H1 (cell line): ENCODE measurements around the gene DICER1. TPM values are rescaled to one million over a fixed set of nuclear protein-coding genes. Genes with fewer than 3 reads are reported as not detected.

ENCODE experiments used
- ATF2 ChIP-seq: IDR thresholded peaks from 2 replicates; pipeline ENCODE4 v1.6.1; 2012; ENCODE audit warnings: low read length, inconsistent platforms
- polyA plus RNA-seq, 7 experiments: library from polyadenylated mRNA; depleted of rRNA in 3 of 7; stranded (reverse) in 5 of 7; unstranded in 2 of 7; fragments of >200 nt in 5 of 7; fragments of 200-250 nt in 2 of 7; gene quantifications; 1 replicate in 5 of 7; 2 replicates in 1 of 7; 4 replicates in 1 of 7; pipeline versions ENCODE4 v1.2.1 to v1.2.3, GENCODE V29; 2011 to 2013; ENCODE audit warnings: missing spikeins in 2 of 7, mixed read lengths in 2 of 7
- total RNA-seq: library from RNA; stranded (reverse); fragmentation: NEBNext Ultra II Directional; extraction: Animal tissue kit (Norgen Biotek cat#: 25700); gene quantifications from 2 replicates; pipeline ENCODE4 v1.2.1, GENCODE V29; 2021

Gene DICER1
- total and polyA plus RNA-seq, 2 of the 8 experiments (the other 6 are each of a cell fraction or from before 2014, with no cell fraction given) = 11.9 to 61.8 TPM

GRCh38 chr14:95153866-95154265, 3.5 kb downstream of the DICER1 start (continued):
- no peak for TF ChIP-seq ATF2
- TF ChIP-seq, all 59 proteins: peak for 0
